Fibroblast of the conjunctiva (primary cell): ENCODE results near the gene UBB.
"Not testable (repeated sequence)": the region's sequence is repeated elsewhere in the genome, so short reads cannot be mapped to it uniquely, and the experiment has no call there.

Experiments used
- DNase-seq: peaks from one replicate; pipeline ENCODE4 v3.0.0-alpha.2; 2010; ENCODE audit warnings: low read depth

UBB gene

DNA sequence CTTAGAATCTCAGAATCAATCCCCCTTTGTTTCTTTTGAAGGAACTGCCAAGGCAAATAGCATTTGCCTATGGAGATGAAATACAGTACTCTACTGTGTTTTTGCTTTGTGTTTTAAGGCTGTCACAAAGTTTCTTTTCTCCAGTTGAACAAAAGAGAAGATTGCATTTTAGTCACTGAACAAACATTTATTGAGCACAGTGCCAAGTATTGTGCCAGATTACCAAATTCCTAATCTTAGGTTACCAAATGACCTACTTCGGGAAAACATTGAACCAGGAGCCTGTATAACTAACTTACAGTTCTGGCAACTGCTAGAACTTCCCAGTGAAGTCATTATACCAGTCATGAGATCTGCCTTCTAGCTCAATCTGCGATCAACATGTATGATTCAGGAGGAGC lies 3.0 kb upstream of the UBB start:
- DNase-seq, result peak; percentile 18

DNA sequence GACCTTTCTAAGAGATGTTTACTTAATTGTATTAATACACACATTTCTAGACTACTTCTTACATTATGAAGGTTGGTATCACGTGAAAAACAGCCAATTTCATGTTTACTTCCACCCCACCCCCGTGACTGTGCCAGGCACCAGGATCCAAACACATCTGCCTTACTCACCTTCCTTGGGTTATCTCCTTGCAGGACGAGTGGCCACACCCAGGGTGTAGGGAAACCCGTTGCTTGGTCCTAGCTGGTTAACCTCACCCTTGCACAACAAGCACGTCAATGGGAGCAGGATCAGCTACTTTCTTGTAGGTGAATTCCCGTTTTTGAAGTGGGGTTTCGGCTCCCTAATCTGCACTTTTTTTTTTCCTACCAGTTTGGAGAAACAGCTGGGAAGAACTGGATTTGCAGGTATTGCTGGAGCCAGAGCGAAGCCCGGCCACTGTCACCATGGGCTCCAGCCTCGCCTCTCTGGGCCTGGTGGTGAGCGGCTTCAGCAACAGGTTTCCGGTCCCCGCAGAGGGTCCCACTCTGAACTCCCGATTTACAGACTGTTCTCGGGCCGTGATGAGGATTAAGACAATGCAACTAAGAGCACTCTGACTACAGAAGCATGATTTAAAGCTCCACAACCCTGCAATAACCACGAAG lies 2.1 kb upstream of the UBB start:
- no peak for DNase-seq

DNA sequence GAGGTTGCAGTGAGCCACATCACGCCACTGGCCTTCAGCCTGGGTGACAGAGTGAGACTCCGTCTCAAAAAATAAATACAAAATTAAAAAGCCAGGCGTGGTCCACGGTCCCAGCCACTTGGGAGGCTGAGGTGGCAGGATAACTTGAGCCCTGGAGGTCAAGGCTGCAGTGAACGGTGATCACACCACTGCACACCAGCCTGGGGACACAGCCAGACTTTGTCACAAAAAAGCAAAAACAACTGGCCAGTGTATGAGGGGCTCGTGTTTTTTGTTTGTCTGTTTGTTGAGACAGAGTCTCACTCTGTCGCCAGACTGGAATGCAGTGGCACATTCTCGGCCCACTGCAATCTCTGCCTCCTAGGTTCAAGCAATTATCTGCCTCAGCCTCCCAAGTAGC lies 1.2 kb upstream of the UBB start:
- DNase-seq, result no peak

- DNase-seq, result no peak
Measured at GRCh38 chr17:16381496-16381820, 567 bp downstream of the UBB start.

DNA sequence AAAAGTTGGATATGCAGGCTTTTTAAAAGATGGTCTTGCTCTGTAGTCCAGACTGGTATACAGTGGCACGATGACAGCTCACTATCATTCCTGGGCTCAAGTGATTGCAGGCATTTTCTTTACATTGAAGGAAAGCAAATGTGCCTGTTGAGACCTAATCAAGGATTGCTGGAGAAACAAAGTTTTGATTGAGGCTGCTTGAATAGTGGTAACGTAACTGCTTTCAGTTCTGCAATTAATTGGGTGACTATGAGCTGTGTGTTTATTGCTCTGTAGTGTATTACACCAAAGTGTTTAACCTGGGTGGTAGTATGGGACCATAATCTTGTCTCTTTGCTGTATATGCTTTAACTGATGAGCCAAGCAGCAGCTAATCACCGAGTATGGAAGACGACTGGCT lies 2.3 kb downstream of the UBB start:
- DNase-seq, result no peak

DNA sequence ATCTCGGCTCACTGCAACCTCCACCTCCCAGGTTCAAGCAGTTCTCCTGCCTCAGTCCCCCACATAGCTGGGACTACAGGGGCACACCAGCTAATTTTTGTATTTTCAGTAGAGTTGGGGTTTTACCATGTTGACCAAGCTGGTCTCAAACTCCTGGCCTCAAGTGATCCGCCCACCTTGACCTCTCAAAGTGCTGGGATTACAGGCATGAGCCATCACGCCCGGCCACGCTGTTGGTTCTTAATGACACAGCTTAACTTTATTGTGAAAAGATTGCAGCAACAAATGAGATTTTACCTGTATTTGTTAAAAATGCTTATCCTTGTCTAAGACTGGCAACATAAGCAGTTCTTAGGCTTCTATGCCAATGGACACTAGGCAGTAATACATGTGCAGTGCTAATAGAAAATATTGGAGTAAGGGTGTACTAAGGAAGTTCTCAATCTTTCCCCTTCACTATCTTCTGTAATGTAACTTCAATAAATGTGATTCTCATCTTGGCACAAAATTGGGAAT lies 2.9 kb downstream of the UBB start:
- DNase-seq, result no peak

DNA sequence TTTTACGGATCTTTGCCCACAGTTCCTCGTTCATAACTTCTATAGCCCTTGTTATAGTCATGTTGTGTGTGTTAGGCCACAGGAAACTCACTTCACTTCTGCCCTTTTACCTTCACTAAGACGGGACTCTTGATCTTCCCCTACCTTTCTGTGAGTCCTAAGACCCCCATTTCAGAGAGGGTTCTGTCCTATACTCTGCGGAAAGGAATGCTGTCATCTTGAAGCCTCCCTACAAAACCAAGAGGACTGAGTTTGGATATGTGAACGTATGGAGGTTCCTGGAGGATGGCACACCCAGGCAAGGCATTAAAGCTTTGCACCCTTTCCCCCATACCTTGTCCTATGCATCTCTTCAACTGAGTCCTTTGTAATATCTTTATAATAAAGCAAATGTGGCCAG lies 3.7 kb downstream of the UBB start:
- DNase-seq, result no peak

DNA sequence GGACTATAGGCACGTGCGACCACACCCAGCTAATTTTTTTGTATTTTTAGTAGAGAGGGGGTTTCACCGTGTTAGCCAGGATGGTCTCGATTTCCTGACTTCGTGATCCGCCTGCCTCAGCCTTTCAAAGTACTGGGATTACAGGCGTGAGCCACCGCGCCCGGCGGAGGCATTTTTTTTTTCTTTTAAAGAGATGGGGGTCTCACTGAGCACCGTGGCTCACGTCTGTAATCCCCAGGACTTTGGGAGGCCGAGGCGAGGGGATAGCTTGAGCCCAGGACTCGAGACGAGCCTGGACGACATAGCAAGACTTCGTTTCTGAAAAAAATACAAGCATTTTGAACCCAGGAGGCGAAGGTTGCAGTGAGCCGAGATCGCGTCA lies 5.2 kb downstream of the UBB start:
- DNase-seq, result not testable (repeated sequence)

- DNase-seq, result no peak
Measured at GRCh38 chr17:16391451-16391850, 10.6 kb downstream of the UBB start.

DNA sequence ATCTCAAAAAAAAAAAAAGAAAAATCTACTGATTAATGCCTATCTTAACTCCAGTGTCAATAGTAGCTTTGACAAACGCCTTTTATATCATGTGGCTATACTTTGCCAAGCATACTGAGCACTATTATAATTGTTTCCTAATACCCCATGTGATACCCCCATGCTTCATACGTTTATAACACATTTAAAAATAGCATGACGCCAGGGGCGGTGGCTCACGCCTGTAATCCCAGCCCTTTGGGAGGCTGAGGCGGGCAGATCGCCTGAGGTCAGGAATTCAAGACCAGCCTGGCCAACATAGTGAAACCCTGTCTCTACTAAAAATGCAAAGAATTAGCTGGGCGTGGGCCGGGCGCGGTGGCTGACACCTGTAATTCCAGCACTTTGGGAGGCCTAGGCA lies 11.6 kb downstream of the UBB start:
- not testable (repeated sequence) for DNase-seq

DNA sequence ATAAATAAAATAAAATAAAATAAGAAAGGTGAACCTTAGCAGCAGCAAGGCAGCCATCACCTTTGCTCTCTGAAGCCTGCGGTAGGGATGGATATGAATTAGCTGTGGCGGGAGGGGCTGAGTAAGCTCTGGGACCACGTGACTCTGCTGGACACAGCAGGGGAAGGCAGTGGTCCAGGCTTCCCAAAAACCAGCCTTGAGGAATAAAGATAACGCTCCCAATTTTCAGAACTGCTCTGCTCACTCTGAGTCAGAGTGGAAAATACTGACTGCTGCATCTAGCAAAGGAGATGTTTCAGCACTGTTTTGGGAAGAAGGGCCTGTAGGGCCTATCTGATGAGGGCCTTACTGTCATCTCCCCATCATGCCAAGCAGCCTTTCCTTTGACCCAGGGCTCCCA lies 15.0 kb downstream of the UBB start:
- not testable (repeated sequence) for DNase-seq

DNA sequence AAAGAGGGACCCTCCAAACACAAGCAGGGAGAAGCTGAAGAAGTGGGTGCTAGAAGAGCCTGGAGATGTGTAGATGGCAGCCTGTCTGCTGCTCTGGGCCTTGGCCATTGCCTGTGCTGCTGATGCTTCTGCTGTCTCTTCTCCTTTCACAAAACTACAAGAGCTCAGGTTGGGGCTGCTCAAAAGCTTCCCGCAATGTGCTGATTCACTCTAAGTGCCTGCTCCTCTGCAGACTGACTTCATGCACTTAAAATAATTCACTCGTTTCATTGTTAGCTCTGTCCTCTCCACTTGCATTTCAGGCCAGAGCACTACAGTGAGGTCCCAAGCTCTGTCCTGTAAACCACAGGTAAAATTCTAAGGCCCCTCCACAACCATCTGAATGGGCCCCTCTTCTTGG lies 15.8 kb downstream of the UBB start:
- not testable (repeated sequence) for DNase-seq

DNA sequence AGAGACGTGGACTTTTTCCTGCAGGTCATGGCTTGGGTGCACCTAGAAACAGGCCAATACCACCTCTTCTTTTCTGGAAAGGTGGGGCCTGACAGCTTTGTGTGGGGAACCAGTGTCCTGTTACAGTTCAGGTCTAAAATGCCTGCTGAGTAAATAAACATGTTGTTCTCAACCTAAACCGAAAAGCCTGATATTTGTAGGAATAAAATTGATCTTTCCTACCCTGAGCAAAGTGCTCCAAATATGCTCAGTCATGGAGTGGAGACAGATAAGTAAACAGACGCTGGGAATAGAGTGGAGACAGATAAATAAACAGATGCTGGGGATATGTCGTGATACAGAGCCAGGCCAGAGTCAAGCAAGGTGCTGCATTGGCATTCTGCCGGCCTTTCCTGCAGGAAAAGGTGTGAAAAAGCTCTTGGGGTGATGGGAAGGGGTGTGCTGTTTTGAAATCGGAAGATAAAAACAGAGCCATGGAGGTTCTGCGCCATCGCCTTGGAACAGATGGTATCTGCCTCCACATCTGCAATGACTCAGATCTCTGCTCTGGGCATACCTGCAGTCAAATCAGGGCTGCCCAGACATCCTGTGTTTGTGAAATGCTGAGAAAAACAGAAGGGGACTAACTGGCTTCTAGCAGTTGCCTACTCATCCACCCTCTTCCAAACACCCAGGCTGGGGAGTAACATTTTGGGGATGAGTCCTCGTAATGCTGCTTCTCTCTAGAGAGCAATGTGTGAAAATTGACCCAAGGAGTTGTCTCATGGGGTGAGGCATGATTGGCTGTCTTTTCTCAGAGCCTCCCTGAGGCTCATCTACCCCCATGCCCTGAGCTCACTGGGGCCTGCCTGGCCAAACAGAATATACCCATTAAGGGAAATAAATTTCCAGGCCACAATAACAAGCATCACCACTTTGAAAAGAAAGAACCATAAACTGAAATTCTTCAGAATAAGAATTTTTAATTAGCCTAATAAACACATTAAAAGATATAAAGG lies 17.7 kb downstream of the UBB start:
- DNase-seq, result no peak

DNA sequence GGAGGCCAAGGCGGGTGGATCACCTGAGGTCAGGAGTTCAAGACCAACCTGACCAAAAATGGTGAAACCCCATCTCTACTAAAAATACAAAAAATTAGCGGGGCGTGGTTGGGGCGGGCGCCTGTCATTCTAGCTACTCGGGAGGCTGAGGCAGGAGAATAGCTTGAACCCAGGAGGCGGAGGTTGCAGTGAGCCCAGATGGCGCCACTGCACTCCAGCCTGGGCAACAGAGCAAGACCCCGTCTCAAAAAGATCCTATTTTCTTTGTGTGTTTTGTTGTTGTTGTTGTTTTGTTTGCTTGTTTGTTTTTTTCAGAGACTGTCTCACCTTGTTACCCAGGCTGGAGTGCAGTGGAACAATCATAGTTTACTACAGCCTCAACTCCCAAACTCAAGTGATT lies 23.0 kb downstream of the UBB start:
- not testable (repeated sequence) for DNase-seq

DNA sequence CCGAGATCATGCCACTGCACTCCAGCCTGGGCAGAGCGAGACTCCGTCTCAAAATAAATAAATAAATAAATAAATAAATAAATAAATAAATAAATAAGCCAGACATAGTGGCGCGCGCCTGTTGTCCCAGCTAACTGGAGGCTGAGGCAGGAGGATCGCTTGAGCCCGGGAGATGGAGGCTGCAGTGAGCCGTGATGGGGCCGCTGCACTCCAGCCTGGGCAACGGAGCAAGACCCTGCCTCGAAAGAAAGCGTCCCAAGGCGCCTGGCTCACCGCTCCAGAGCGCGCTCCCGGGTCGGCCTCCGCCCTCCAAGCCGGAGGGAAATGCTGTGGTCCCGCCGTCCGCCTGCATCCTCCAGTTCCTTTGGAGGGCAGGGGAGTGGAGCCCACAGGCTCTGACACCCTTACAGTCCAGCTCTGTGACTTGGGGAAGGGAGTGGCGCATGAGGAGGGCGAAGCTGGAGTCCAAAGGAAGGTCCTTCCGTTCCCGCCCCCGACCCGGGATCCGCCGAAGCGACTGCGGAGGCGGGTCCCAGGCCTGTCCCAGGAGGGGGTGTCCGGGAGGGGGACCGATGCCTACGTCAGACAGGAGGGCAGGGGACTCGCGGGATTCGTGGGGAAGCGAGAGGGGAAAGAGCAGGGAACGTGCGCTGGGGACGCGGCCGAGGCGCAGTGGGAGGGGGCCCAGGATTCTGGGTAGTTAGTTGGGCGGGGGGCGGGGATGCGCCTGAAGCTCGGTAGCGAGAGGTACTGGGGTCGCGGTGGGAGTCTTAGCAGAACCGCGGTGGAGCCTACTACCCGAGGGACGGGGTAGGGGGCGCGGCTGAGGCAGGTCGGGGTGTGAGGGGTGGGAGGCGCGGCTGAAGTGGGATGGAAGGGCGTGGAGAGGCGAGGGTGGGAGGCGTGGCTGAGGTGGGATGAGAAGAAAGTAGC lies 26.1 kb downstream of the UBB start:
- no peak for DNase-seq

DNA sequence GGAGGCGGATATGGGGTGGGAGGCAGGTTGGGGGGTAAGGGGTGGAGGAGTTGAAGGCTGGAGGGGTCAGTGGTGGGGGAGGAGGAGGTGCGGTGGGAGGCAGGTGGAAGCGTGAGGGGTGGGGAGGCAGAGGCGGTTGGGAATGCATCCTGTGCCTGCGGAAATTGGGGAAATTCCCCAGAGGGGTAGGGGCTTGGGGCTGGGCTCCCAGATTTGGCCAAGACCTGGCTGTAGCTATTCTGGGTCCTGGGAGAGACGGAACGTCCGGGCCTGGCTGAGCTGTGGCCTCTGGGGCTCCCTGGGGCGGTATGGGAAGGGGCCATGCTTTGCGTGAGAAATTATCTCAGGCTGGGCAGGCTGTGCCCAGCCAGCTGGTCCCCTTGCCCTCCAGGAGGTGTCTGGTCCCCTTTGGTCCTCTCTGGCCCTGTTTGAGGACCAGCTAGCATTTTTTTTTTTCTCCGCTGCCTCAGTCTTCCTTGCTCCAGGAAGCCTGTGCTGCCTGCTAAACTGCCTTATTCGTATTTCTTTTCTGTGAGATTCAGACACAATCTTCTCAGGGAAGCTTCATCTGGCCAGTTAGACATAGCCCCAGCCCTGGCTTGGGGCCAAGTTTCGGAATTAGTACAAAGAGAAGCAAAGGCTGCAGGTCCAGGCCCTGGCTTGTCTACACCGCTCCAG lies 27.2 kb downstream of the UBB start:
- no peak for DNase-seq

DNA sequence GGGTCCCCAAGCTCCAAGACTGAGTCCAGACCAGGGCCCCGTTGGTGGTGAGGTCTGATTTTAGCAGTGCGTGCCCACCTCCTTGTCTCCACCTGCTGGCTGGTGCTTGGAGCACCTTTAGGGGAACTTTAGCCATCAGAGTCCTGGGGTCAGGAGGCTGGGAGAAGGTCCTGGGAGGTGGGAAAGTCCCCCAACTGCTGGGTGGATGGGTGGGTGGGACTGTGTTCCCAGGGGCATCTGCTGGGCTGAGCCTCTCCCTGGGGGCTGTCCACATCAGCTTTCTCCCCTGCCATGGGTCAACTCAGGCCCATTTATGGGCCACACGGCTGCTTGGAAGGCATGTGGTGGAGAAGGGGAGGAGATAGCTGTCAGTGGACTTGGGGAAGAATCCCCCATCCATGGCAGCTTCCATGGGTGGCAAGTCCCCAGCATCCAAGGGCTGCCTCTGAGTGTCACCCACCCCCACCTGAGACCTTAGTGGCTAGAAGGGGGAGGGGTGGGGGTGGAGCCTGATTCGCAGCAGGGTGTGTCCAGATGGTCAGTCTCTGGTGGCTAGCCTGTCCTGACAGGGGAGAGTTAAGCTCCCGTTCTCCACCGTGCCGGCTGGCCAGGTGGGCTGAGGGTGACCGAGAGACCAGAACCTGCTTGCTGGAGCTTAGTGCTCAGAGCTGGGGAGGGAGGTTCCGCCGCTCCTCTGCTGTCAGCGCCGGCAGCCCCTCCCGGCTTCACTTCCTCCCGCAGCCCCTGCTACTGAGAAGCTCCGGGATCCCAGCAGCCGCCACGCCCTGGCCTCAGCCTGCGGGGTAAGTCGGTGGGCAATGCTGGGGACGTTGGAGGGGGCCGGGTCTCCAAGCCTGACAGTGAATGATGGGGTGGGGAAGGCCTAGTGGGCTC lies 34.4 kb downstream of the UBB start, which contains the start of gene TRPV2:
Gene TRPV2, plus strand, starts transcription at position 541 of the 894 bp plus-strand sequence. CDS start 2,098 bp downstream, outside the sequence.
- no peak for DNase-seq

GRCh38 chr17:16417399-16417798 lies 36.5 kb downstream of the UBB start:
- no peak for DNase-seq

DNA sequence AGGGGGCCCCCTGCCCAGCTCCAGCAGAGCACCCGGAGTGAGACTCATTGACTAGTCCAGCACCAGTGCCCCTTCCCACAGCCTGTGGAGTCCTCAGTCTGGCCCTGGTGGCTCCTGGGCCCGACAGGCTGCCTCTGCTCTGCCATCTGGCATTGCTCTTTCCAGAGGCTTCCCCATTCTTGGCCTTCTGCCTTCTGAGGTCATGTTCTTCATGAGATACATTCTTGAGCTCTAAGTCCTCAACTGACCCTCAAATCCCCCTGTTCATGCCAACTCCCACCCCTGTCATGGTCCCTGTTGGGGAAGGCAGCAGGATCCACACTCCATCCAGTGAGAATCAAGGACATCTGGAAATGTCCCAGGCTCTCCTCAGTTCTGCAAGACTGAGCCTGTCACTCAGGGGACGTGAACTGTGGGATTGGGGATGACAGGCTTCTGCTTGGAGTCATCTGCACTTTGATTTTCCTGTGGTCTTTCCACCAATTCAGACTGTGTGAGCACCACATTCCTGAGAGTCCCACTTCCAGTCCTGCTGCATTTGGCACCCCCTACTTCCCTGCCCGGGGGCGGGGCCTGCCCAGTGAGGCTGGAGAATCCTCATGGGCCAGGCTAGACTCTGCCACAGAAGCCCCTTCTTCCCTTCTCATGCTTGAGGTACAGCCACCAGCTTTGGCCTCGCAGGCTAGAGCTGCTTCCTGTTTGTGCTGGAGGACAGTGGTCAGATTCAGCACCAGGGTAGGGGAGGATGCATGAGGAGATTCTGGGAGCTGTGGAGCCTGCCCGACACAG lies 37.2 kb downstream of the UBB start:
- no peak for DNase-seq

GRCh38 chr17:16418685-16419068 lies 37.8 kb downstream of the UBB start:
- no peak for DNase-seq
